Esophagus (tissue), 2 donors: ENCODE measurements around the gene USP7. TPM values are rescaled to one million over a fixed set of nuclear protein-coding genes. Genes with fewer than 3 reads are reported as not detected.

Experiments used
- H3K27ac ChIP-seq, 2 donors: one replicate each; pipeline ENCODE4 v1.5.1; 2013; ENCODE audit warnings: low read depth in 2 of 2, mild to moderate bottlenecking in 2 of 2, inconsistent platforms in 1 of 2, low read length in 1 of 2, moderate library complexity in 1 of 2
- H3K27me3 ChIP-seq, 2 donors: one replicate each; pipeline ENCODE4 v1.6.1; 2013; ENCODE audit warnings: low read length in 2 of 2, control low read depth in 1 of 2, mild to moderate bottlenecking in 1 of 2; ENCODE audit not compliant: insufficient read depth in 2 of 2, control insufficient read depth in 1 of 2
- H3K36me3 ChIP-seq, 2 donors: one replicate each; pipeline ENCODE4 v1.6.1; 2013; ENCODE audit warnings: low read length in 1 of 2; ENCODE audit not compliant: control insufficient read depth in 2 of 2, insufficient read depth in 2 of 2
- H3K4me1 ChIP-seq, 2 donors: one replicate each; pipeline ENCODE4 v1.6.1; 2013; ENCODE audit warnings: low read length in 1 of 2; ENCODE audit not compliant: control insufficient read depth in 2 of 2, insufficient read depth in 2 of 2
- H3K4me3 ChIP-seq, 2 donors: one replicate each; pipeline ENCODE4 v1.5.1; 2013; ENCODE audit warnings: low read length in 2 of 2, mild to moderate bottlenecking in 2 of 2, low read depth in 1 of 2, moderate library complexity in 1 of 2
- H3K9me3 ChIP-seq, 2 donors: one replicate each; pipeline ENCODE4 v1.6.1; 2013; ENCODE audit warnings: mild to moderate bottlenecking in 2 of 2, low read depth in 1 of 2, low read length in 1 of 2, moderate library complexity in 1 of 2; ENCODE audit not compliant: control insufficient read depth in 2 of 2, insufficient read depth in 1 of 2
- WGBS, 2 donors: extraction: QIAGEN DNeasy Blood & Tissue Kit; methylation state at CpG; one replicate each; pipeline ENCODE4 v1.1.7; 2013; 5-methylcytosine and 5-hydroxymethylcytosine counted together
- polyA plus RNA-seq, 2 donors: library from polyadenylated mRNA; stranded (reverse); fragments of 200-250 nt; gene quantifications; one replicate each; pipeline ENCODE4 v1.2.3, GENCODE V29; 2013
- donor health status: healthy with polysubstance abuse.
- donor health status: Bipolar disorder and iron deficiency.

USP7 gene
- polyA plus RNA-seq, 2 donors, result 27.8 to 34.6 TPM

DNA sequence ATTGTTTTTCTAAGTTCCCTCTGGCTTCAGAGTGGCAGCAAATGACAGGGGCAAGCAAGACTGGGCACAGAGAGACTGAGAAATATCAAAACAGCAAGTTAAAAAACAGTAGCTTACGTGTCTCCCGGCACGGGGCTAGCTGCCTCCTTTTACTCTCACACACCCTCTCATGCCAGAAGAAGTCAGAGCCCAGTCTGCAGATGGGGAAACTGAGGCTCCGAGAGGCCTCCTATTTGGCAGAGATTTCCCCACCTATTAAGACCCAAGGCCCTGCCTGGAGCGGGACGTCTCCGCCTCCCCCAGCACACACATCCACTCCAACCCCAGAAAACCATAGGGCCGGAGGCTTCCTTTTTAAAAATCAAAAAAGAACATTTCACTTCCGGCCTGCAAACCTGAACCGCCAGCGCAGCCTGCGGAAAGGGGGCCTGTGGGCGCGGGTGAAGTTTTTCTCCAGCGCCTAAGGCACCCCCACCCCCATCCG is 95.7 kb downstream of the USP7 start:
- Histone ChIP-seq H3K27ac (peak overlapping the region; percentile 94 to 99), H3K36me3 (peaks cover 0 to 10% of the 10 kb centered on the region in 2 donors), H3K27me3 (no peaks in the 10 kb centered on the region), H3K9me3 (no peaks in the 10 kb centered on the region), H3K4me1 (peaks cover 6 to 47% of the 10 kb centered on the region in 2 donors), H3K4me3 (peak overlapping the region; percentile 64 to 76)
- 0 to 1% methylated on average over 14 to 16 of the region's 16 CpGs for WGBS, 2 donors

- Histone ChIP-seq H3K4me3 (peak overlapping the region; percentile 64 to 76), H3K27ac (peak overlapping the region; percentile 94 to 99), H3K27me3 (no peaks in the 10 kb centered on the region), H3K9me3 (no peaks in the 10 kb centered on the region), H3K4me1 (peaks cover 6 to 52% of the 10 kb centered on the region in 2 donors), H3K36me3 (peaks cover 0 to 14% of the 10 kb centered on the region in 2 donors)
- WGBS, 2 donors, result 1 to 2% methylated on average over 35 of the region's 35 CpGs
These were observed 96.3 kb downstream of the USP7 start for GRCh38 chr16:8867216-8867931.

- Histone ChIP-seq H3K4me1 (peaks cover 6 to 49% of the 10 kb centered on the region in 2 donors), H3K4me3 (peak overlapping the region; percentile 64 to 76), H3K27ac (peak overlapping the region; percentile 94 to 99), H3K9me3 (no peaks in the 10 kb centered on the region), H3K27me3 (no peaks in the 10 kb centered on the region), H3K36me3 (peaks cover 0 to 14% of the 10 kb centered on the region in 2 donors)
- 14 to 24% methylated on average over 15 to 16 of the region's 16 CpGs for WGBS, 2 donors
These were observed 96.9 kb downstream of the USP7 start for GRCh38 chr16:8866884-8867215.

GRCh38 chr16:8866118-8866883 is 97.4 kb downstream of the USP7 start:
- H3K4me1 ChIP-seq, result peaks cover 6 to 53% of the 10 kb centered on the region in 2 donors
- H3K36me3 ChIP-seq, result peaks cover 0 to 14% of the 10 kb centered on the region in 2 donors
- H3K4me3 ChIP-seq, result peak overlapping the region; percentile 64 to 76

DNA sequence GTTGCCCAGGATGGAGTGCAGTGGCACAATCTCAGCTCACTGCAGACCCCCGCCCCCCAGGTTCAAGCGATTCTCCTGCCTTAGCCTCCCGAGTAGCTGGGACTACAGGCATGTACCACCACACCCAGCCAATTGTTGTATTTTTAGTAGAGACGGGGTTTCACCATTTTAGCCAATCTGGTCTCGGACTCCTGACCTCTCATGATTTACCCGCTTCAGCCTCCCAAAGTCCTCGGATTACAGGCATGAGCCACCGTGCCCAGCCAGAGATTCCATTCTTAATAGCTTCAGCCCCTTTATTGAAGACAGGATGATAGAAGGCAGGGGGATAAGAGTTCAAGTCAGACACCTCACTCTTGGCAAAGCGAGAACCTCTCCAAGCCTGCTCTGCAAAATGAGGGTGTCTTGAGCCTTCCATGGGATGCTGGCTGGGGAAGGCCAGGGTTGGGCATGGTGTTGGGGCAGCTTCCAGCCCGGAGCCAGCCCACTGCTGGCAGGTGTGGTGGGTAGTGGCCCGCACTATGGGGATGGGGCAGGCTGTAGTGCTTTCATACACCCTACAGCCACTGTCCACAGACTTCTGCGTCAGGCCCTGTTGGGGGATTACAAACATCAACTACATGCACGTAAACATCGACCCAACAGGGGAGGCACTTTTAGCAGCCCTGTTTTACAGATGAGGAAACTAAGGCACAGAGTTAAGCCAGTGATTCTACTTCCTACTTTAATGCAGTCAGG is 98.4 kb downstream of the USP7 start:
- Histone ChIP-seq H3K4me1 (peaks cover 6 to 53% of the 10 kb centered on the region in 2 donors), H3K27me3 (no peaks in the 10 kb centered on the region), H3K4me3 (no peak overlapping the region), H3K36me3 (peaks cover 0 to 14% of the 10 kb centered on the region in 2 donors), H3K9me3 (no peaks in the 10 kb centered on the region), H3K27ac (no peak overlapping the region)
- WGBS, 2 donors, result 89% methylated on average over 14 of the region's 14 CpGs

More at GRCh38 chr16:8866118-8866883, 97.4 kb downstream of the USP7 start:
- Histone ChIP-seq H3K27me3 (no peaks in the 10 kb centered on the region), H3K27ac (peak overlapping the region; percentile 94 to 99), H3K9me3 (no peaks in the 10 kb centered on the region)
- WGBS, 2 donors, result 30 to 31% methylated on average over 30 of the region's 30 CpGs

DNA sequence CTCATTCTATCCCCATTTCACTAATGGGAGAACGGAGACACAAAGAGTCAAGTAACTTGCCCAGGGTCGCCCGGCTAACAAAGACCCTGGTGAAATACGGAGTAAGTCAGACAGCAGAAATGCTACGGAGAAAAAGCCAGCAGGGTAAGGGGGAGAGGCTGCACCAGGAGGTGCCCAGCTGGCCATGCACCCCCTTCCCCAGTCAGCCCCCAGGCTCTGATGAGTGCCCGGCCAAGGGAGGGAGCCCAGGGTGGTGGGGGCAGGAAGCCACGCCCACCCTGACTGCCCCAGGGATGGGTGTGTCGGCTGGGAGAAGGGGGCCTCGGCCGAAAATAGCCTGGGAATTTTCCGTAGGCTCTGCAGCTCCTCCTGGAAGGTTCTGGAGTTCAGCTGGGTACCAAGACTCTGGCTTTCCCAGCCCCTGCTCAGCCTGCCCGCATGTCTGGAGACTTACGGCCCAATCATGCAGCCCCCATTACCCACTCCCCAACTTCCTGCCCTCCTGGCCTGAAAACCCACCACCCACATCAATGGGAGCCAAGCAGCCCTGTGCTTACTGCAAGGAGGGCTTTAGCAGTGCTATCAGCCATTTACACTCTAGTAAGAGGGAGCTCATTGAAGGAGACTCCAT is 99.1 kb downstream of the USP7 start:
- Histone ChIP-seq H3K4me3 (no peak overlapping the region), H3K27me3 (no peaks in the 10 kb centered on the region), H3K27ac (peak overlapping the region in 1 of 2 donors; percentile 45), H3K4me1 (peaks cover 6 to 52% of the 10 kb centered on the region in 2 donors), H3K9me3 (no peaks in the 10 kb centered on the region), H3K36me3 (peaks cover 0 to 19% of the 10 kb centered on the region in 2 donors)
- WGBS, 2 donors, result 36 to 37% methylated on average over 13 of the region's 13 CpGs

- whole genome bisulfite sequencing, 2 donors, result 54 to 66% methylated on average over 17 of the region's 17 CpGs
- H3K27ac ChIP-seq, result peak overlapping the region; percentile 4 to 69
- peaks cover 6 to 55% of the 10 kb centered on the region in 2 donors for H3K4me1 ChIP-seq
- no peak overlapping the region for H3K4me3 ChIP-seq
- H3K9me3 ChIP-seq, result no peaks in the 10 kb centered on the region
- H3K27me3 ChIP-seq, result no peaks in the 10 kb centered on the region
- peaks cover 0 to 23% of the 10 kb centered on the region in 2 donors for H3K36me3 ChIP-seq
These were observed 99.9 kb downstream of the USP7 start for GRCh38 chr16:8863594-8864424.

GRCh38 chr16:8862309-8863130 is 101.2 kb downstream of the USP7 start:
- Histone ChIP-seq H3K36me3 (peaks cover 0 to 33% of the 10 kb centered on the region in 2 donors), H3K27me3 (no peaks in the 10 kb centered on the region), H3K9me3 (no peaks in the 10 kb centered on the region), H3K4me3 (no peak overlapping the region), H3K4me1 (peaks cover 6 to 63% of the 10 kb centered on the region in 2 donors), H3K27ac (peak overlapping the region in 1 of 2 donors; percentile 69)
- WGBS, 2 donors, result 77 to 80% methylated on average over 14 of the region's 14 CpGs
